ENCODE results near the gene AANAT.

DNA sequence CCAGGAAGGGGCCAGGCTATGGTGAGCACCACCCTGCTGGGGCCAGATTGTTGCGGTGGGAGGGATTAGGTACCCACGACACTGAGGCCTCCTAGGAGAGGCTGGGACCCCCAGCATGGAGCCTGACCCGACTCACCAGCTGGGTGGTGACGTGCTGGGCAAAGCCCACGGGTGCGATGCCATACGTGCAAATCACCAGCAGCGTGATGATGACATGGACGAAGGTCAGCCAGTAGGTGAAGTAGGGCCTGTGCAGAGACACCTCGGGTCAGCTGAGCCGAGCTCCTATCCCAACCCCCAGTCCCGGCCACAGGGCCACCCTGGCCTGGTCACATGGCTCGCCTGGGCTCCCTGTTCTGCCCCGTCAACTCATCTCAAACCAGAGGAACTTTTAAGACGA is 7.5 kb downstream of the AANAT start:
- no peak for TF ChIP-seq JUN (IDR thresholded peaks at IDR 0.05; ENCODE audit: borderline replicate concordance, insufficient read depth, insufficient read length, low read depth)
- TF ChIP-seq, protein P1, sequence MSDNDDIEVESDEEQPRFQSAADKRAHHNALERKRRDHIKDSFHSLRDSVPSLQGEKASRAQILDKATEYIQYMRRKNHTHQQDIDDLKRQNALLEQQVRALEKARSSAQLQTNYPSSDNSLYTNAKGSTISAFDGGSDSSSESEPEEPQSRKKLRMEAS (IDR thresholded peaks at IDR 0.05; ENCODE audit: insufficient read depth, insufficient read length), result no peak
- TF ChIP-seq, protein P2, sequence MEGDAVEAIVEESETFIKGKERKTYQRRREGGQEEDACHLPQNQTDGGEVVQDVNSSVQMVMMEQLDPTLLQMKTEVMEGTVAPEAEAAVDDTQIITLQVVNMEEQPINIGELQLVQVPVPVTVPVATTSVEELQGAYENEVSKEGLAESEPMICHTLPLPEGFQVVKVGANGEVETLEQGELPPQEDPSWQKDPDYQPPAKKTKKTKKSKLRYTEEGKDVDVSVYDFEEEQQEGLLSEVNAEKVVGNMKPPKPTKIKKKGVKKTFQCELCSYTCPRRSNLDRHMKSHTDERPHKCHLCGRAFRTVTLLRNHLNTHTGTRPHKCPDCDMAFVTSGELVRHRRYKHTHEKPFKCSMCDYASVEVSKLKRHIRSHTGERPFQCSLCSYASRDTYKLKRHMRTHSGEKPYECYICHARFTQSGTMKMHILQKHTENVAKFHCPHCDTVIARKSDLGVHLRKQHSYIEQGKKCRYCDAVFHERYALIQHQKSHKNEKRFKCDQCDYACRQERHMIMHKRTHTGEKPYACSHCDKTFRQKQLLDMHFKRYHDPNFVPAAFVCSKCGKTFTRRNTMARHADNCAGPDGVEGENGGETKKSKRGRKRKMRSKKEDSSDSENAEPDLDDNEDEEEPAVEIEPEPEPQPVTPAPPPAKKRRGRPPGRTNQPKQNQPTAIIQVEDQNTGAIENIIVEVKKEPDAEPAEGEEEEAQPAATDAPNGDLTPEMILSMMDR (IDR thresholded peaks at IDR 0.05; ENCODE audit: extremely low read depth in 1 of 2, insufficient read depth in 1 of 2, low read depth in 1 of 2, low read length in 2 of 2), result no peak
- TF ChIP-seq EZH2 (IDR thresholded peaks at IDR 0.05; ENCODE audit: borderline replicate concordance, low read depth, low read length, severe bottlenecking), result no peak

All from endothelial cell of umbilical vein (primary cell).